Upper lobe of right lung (tissue), 1 donor: ENCODE measurements around the gene PARD3B. TPM values are rescaled to one million over a fixed set of nuclear protein-coding genes. Genes with fewer than 3 reads are reported as not detected.

ENCODE experiments used
- ATAC-seq: fragments of 200-7000 bp; cut with Tn5 transposase; one replicate; pipeline ENCODE4 v1.9.1; 2020; ENCODE audit warnings: mild to moderate bottlenecking, moderate library complexity
- DNase-seq: peaks from one replicate; pipeline ENCODE4 v3.0.0-alpha.2; 2020
- H3K27ac ChIP-seq: fragments of 200-600 bp; one replicate; pipeline ENCODE4 v1.8.0; 2022
- H3K27me3 ChIP-seq: fragments of 200-600 bp; one replicate; pipeline ENCODE4 v1.8.0; 2022; ENCODE audit warnings: mild to moderate bottlenecking
- H3K36me3 ChIP-seq: fragments of 200-600 bp; one replicate; pipeline ENCODE4 v1.8.0; 2022
- H3K4me1 ChIP-seq: fragments of 200-600 bp; one replicate; pipeline ENCODE4 v1.8.0; 2022
- H3K4me3 ChIP-seq: fragments of 200-600 bp; one replicate; pipeline ENCODE4 v1.8.0; 2022; ENCODE audit warnings: mild to moderate bottlenecking
- H3K9me3 ChIP-seq: fragments of 200-600 bp; one replicate; pipeline ENCODE4 v1.8.0; 2022
- CTCF ChIP-seq: fragments of 200-600 bp; IDR thresholded peaks from one replicate; pipeline ENCODE4 v1.8.0; 2022; ENCODE audit warnings: antibody characterized with exemption
- intact Hi-C: fragments of 100-400 bp; cut with DNase I; formaldehyde crosslinking; loops from one replicate; pipeline ENCODE4 v1.11.0; 2022
- total RNA-seq: library from RNA; stranded (reverse); fragmentation: NEBNext Ultra II Directional; extraction: Animal tissue kit (Norgen Biotek cat#: 25700); gene quantifications from one replicate; pipeline ENCODE4 v1.2.1, GENCODE V29; 2021
- donor health status: DM: no; HTN: yes; CAD: no; lungs with severe emphysema.

PARD3B gene
- total RNA-seq, 1 donor from 2014 or later: 32.5 TPM

- intact Hi-C loops: no loop called here
- Histone ChIP-seq H3K4me1 (no peaks in the 10 kb centered on the region), H3K36me3 (no peaks in the 10 kb centered on the region), H3K4me3 (no peak overlapping the region), H3K9me3 (no peaks in the 10 kb centered on the region), H3K27ac (no peak overlapping the region), H3K27me3 (no peaks in the 10 kb centered on the region)
- no peak for ATAC-seq
- DNase-seq: no peak
- no peak for TF ChIP-seq CTCF
Observed at GRCh38 chr2:205119136-205119535, 573.9 kb downstream of the PARD3B start.

DNA sequence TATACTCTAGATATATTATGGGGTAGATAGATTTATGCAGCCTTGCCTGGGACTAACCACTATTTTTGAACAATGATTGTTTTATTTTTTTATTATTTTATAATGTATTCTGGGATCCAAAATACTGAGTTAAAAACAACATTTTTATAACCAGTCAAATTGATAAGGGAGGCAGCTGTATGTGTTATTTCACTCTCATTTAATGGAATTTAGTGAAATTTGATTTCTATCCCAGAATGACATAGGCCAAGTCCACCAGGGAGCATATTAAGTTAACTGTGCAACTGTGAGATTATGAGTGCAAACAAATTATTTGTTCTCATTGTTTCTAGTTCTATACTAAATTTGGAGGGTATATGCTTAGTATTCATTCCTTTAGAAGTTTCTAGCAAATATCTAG lies 583.5 kb downstream of the PARD3B start:
- DNase-seq (no peak), ATAC-seq (no peak)
- H3K4me1 ChIP-seq: no peaks in the 10 kb centered on the region
- no peak overlapping the region for H3K27ac ChIP-seq
- no peaks in the 10 kb centered on the region for H3K9me3 ChIP-seq
- H3K4me3 ChIP-seq: no peak overlapping the region
- H3K36me3 ChIP-seq: no peaks in the 10 kb centered on the region
- TF ChIP-seq CTCF: no peak
- no peaks in the 10 kb centered on the region for H3K27me3 ChIP-seq
- intact Hi-C loops: no loop called here

- Histone ChIP-seq H3K27me3 (no peaks in the 10 kb centered on the region), H3K4me3 (no peak overlapping the region), H3K36me3 (no peaks in the 10 kb centered on the region), H3K4me1 (no peaks in the 10 kb centered on the region), H3K27ac (no peak overlapping the region), H3K9me3 (no peaks in the 10 kb centered on the region)
- DNase-seq: no peak
- intact Hi-C loops: no loop called here
- TF ChIP-seq CTCF: no peak
- no peak for ATAC-seq
Observed at GRCh38 chr2:205129531-205129930, 584.3 kb downstream of the PARD3B start.

- Histone ChIP-seq H3K27ac (no peak overlapping the region), H3K4me1 (no peaks in the 10 kb centered on the region), H3K4me3 (no peak overlapping the region), H3K36me3 (no peaks in the 10 kb centered on the region), H3K27me3 (no peaks in the 10 kb centered on the region), H3K9me3 (no peaks in the 10 kb centered on the region)
- TF ChIP-seq CTCF: no peak
- no peak for ATAC-seq
- DNase-seq: no peak
- intact Hi-C loops: no loop called here
Observed at GRCh38 chr2:205130111-205130829, 585.0 kb downstream of the PARD3B start.

GRCh38 chr2:205133544-205133943 lies 588.3 kb downstream of the PARD3B start:
- H3K4me1 ChIP-seq: no peaks in the 10 kb centered on the region
- intact Hi-C loops: no loop called here
- TF ChIP-seq CTCF: no peak
- no peaks in the 10 kb centered on the region for H3K36me3 ChIP-seq
- H3K27ac ChIP-seq: no peak overlapping the region
- H3K9me3 ChIP-seq: no peaks in the 10 kb centered on the region
- ATAC-seq (no peak), DNase-seq (no peak)
- no peak overlapping the region for H3K4me3 ChIP-seq
- H3K27me3 ChIP-seq: no peaks in the 10 kb centered on the region

DNA sequence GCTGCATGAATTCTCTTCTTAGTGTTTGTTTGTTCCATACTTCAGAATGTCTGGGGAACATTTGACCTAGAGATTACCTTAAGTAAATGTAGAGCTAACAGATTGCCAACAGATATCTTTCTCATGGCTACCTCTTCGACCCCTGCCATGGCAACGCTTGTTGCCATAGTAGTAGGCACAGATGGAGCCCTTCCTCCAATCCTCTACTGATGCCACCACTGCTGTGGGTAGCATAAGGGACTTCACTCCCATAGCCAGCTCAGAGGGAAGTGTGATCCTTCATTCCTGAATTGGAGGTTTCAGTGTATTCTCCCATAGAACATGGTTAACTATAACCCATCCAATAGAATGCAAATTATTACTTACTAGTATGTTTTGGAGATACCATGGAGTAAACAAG lies 593.5 kb downstream of the PARD3B start:
- Histone ChIP-seq H3K36me3 (no peaks in the 10 kb centered on the region), H3K4me1 (no peaks in the 10 kb centered on the region), H3K4me3 (no peak overlapping the region), H3K27me3 (no peaks in the 10 kb centered on the region), H3K27ac (no peak overlapping the region), H3K9me3 (no peaks in the 10 kb centered on the region)
- DNase-seq (no peak), ATAC-seq (no peak)
- TF ChIP-seq CTCF: no peak
- intact Hi-C loops: no loop called here
